Testis (tissue), 2 donors: Measurements from ENCODE around the gene PSMA3.

Experiments used
- CTCF ChIP-seq, 3 experiments: fragments of 450-650 bp in 2 of 3; fragments of 200-600 bp in 1 of 3; sonication (generic) in 1 of 3; IDR thresholded peaks; one replicate each; pipeline ENCODE4 v1.5.1; 2016 to 2019; ENCODE audit warnings: antibody characterized with exemption in 3 of 3, mild to moderate bottlenecking in 2 of 3, moderate library complexity in 1 of 3
- POLR2A ChIP-seq: fragments of 450-650 bp; IDR thresholded peaks from one replicate; pipeline ENCODE4 v1.6.1; 2017; ENCODE audit warnings: antibody characterized with exemption, mild to moderate bottlenecking, moderate library complexity

DNA sequence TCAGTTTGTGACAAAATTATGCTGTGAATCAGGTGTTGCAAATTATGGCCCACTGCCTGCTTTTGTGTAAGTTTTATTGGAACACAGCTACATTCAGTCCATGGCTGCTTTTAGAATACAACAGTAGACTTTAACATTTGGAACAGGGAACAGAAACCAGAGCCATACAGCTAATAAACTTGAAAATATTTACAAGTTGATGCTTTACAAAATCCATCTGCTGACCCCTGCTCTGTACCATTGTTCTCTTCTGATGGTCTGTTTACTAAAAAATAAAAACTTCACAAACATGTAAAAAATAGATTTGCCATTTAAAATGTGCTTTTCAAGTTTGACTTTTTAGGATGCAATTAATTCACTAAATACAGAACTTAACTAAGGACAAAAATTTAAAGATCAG is 20.8 kb downstream of the PSMA3 start:
- TF ChIP-seq CTCF (IDR thresholded peaks at IDR 0.05): no peak
- TF ChIP-seq POLR2A: no peak
